Activated T-helper 9 cell treated with anti-CD3 and anti-CD28 coated beads, Interleukin-2, amount 50 U/mL, for 16 hours (primary cell): Measurements from ENCODE around the gene OTOGL.
"Not testable (repeated sequence)": the region's sequence is repeated elsewhere in the genome, so short reads cannot be mapped to it uniquely, and the experiment has no call there.

Source experiments
- DNase-seq: peaks from one replicate; pipeline ENCODE4 v3.0.0-alpha.2; 2020; ENCODE audit warnings: low read depth

Gene OTOGL

GRCh38 chr12:80277732-80278131, 178.4 kb downstream of the OTOGL start:
- DNase-seq, result no peak

GRCh38 chr12:80282226-80282625, 182.9 kb downstream of the OTOGL start:
- no peak for DNase-seq

- DNase-seq, result no peak
Measured at GRCh38 chr12:80282761-80283160, 183.4 kb downstream of the OTOGL start.

- no peak for DNase-seq
Measured at GRCh38 chr12:80291108-80291754, 191.9 kb downstream of the OTOGL start.

GRCh38 chr12:80293347-80293746, 194.0 kb downstream of the OTOGL start:
- DNase-seq, result no peak

- DNase-seq, result no peak
Measured at GRCh38 chr12:80293759-80294158, 194.4 kb downstream of the OTOGL start.

GRCh38 chr12:80299219-80299618, 199.9 kb downstream of the OTOGL start:
- no peak for DNase-seq

- no peak for DNase-seq
Measured at GRCh38 chr12:80299976-80300375, 200.6 kb downstream of the OTOGL start.

- DNase-seq, result not testable (repeated sequence)
Measured at GRCh38 chr12:80307436-80307835, 208.1 kb downstream of the OTOGL start.

GRCh38 chr12:80313209-80313608, 213.9 kb downstream of the OTOGL start:
- no peak for DNase-seq

- no peak for DNase-seq
Measured at GRCh38 chr12:80314741-80315140, 215.4 kb downstream of the OTOGL start.

GRCh38 chr12:80316222-80316621, 216.9 kb downstream of the OTOGL start:
- no peak for DNase-seq

- DNase-seq, result no peak
Measured at GRCh38 chr12:80317307-80317706, 218.0 kb downstream of the OTOGL start.

GRCh38 chr12:80317899-80318298, 218.6 kb downstream of the OTOGL start:
- no peak for DNase-seq

- no peak for DNase-seq
Measured at GRCh38 chr12:80320121-80320678, 220.9 kb downstream of the OTOGL start.

- DNase-seq, result no peak
Measured at GRCh38 chr12:80321653-80322052, 222.3 kb downstream of the OTOGL start.

- no peak for DNase-seq
Measured at GRCh38 chr12:80325167-80325959, 226.0 kb downstream of the OTOGL start.

- no peak for DNase-seq
Measured at GRCh38 chr12:80332827-80333226, 233.5 kb downstream of the OTOGL start.

- DNase-seq, result no peak
Measured at GRCh38 chr12:80352474-80352873, 253.1 kb downstream of the OTOGL start.

- no peak for DNase-seq
Measured at GRCh38 chr12:80353254-80353653, 253.9 kb downstream of the OTOGL start.

- no peak for DNase-seq
Measured at GRCh38 chr12:80356097-80356496, 256.8 kb downstream of the OTOGL start.

GRCh38 chr12:80359703-80360102, 260.4 kb downstream of the OTOGL start:
- no peak for DNase-seq

- no peak for DNase-seq
Measured at GRCh38 chr12:80364056-80364455, 264.7 kb downstream of the OTOGL start.
